Central memory CD8-positive, alpha-beta T cell (primary cell): ENCODE measurements around the gene NUP210.

Experiments used
- ATAC-seq: fragments of 150-1000 bp; cut with Tn5 transposase; replicated peaks from 2 replicates; pipeline ENCODE4 v1.10.0; 2022; ENCODE audit warnings: mild to moderate bottlenecking, moderate FRiP score, moderate number of reproducible peaks; ENCODE audit not compliant: poor library complexity, severe bottlenecking; ENCODE audit errors: extremely low read depth
- DNase-seq, 2 donors: peaks; one replicate each; pipeline ENCODE4 v3.0.0; 2021; ENCODE audit warnings: low spot score in 2 of 2
- H3K27ac Mint-ChIP-seq: one replicate; pipeline ENCODE4 v1.8.0; 2022; ENCODE audit warnings: low read depth, mild to moderate bottlenecking, moderate library complexity, mixed read lengths
- H3K27me3 Mint-ChIP-seq: one replicate; pipeline ENCODE4 v1.8.0; 2022; ENCODE audit warnings: mixed read lengths
- H3K36me3 Mint-ChIP-seq: one replicate; pipeline ENCODE4 v1.8.0; 2022; ENCODE audit warnings: mild to moderate bottlenecking, moderate library complexity, mixed read lengths; ENCODE audit not compliant: insufficient read depth
- H3K4me1 Mint-ChIP-seq: one replicate; pipeline ENCODE4 v1.8.0; 2022; ENCODE audit warnings: mixed read lengths
- H3K4me3 Mint-ChIP-seq: one replicate; pipeline ENCODE4 v1.8.0; 2022; ENCODE audit warnings: mild to moderate bottlenecking, moderate library complexity, mixed read lengths
- H3K9me3 Mint-ChIP-seq: one replicate; pipeline ENCODE4 v1.8.0; 2022; ENCODE audit warnings: mixed read lengths

The NUP210 gene

DNA sequence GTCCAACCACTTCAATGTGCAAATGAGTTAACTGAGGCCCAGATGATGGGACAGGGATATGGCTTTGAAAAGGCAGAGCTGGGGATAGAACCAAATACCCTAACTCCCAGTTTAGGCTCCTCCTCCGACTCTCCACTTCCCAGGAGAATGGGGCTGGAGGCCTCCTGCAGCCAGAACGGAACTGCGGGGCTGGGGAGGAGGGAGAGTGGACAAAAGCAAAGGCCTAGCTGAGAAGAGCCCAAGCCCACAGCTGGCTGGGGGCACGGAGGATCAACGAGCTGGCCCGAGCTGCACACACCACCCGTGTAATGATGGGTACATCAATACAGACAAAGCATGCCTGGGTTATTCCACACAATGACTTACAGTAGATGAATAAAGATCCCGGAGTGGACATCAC, 74.8 kb downstream of the NUP210 start:
- peak overlapping the region; percentile 71 for H3K27ac Mint-ChIP-seq
- no peaks in the 10 kb centered on the region for H3K9me3 Mint-ChIP-seq
- H3K27me3 Mint-ChIP-seq, result no peaks in the 10 kb centered on the region
- DNase-seq (no peak), ATAC-seq (no peak)
- H3K4me1 Mint-ChIP-seq, result peaks cover 48% of the 10 kb centered on the region
- peaks cover 43% of the 10 kb centered on the region for H3K36me3 Mint-ChIP-seq
- H3K4me3 Mint-ChIP-seq, result no peak overlapping the region

DNA sequence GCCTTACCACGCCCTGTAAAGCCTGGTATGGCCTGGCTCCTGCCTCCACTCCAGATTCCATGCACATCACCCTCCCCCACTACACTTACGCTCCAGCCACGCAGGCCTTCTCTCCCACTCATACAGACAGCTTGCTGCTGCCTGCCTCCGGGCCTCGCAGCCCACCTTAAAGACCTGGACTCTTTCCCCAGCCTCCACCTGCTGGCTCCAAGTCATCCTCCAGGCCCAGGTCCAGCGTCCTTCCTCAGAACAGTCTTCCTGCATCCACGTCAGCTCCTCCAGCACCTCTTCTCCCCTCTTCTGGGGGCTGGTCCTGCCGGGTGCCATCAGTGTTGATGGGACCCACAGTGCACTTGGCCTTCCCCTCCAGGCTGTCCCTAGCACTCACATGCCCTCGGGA, 75.5 kb downstream of the NUP210 start:
- H3K27me3 Mint-ChIP-seq, result no peaks in the 10 kb centered on the region
- no peak for ATAC-seq
- H3K27ac Mint-ChIP-seq, result peak overlapping the region; percentile 71
- peaks cover 46% of the 10 kb centered on the region for H3K4me1 Mint-ChIP-seq
- H3K4me3 Mint-ChIP-seq, result no peak overlapping the region
- peaks cover 40% of the 10 kb centered on the region for H3K36me3 Mint-ChIP-seq
- no peak for DNase-seq
- no peaks in the 10 kb centered on the region for H3K9me3 Mint-ChIP-seq

DNA sequence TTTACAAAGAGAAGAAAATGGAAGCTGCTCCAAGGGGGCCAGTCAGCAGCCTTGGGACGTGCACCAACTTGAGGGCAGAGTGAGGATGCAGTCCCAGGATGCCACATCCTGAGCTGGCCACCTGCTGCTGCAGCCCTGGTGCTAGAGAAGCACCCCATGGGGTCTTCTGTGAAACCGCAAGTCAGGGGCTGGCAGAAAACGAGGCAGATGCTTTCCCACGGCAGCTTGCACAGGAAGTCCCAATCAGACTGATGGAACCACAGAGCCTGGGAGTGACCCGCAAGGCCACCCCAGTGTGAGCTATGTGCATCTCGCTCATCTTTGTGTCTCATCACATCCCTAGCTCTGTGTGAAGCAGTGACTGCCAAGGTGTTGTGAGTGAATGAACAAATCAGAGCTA, 76.5 kb downstream of the NUP210 start:
- Mint-ChIP-seq H3K27ac (no peak overlapping the region), H3K4me1 (peaks cover 42% of the 10 kb centered on the region)

DNA sequence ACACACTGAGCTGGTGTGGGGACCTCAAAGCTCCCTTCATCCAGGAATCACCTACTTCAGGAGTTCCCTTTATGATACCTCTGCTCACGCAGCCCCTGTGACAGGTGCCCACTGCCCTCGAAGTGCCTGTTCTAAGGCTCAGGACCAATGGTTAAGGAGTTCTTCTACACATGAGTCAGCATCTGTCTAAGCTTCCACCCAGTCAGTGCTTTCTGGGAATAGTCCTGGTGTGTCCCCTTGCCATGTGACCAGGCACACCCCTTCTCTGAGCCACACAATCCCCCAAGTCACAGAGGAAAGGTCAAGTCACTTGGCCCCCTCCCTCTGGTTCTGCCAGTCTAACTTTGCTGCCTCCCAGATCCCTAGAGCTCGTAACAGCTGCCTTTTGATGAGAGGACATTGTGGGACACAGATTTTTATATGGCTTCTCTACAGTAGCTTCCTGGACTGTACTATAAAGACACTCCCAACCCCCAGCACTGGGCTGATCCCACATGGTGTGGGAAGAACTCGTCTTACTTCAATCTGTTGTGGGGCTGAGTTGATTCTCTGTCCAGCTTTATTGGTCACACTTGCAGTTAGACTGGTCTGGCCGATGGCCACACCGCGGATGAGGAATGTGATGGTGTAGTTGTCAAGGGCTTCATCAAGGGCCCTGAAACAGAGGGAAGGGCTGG, 78.8 kb downstream of the NUP210 start:
- H3K27ac Mint-ChIP-seq, result no peak overlapping the region
- peaks cover 44% of the 10 kb centered on the region for H3K36me3 Mint-ChIP-seq
- no peak for ATAC-seq
- DNase-seq, result no peak
- H3K4me1 Mint-ChIP-seq, result peaks cover 46% of the 10 kb centered on the region
- no peak overlapping the region for H3K4me3 Mint-ChIP-seq
- H3K27me3 Mint-ChIP-seq, result no peaks in the 10 kb centered on the region
- H3K9me3 Mint-ChIP-seq, result no peaks in the 10 kb centered on the region

More for the DNA sequence above, 76.5 kb downstream of the NUP210 start:
- ATAC-seq (peak; percentile 22), DNase-seq (no peak)
- Mint-ChIP-seq H3K9me3 (no peaks in the 10 kb centered on the region), H3K36me3 (peaks cover 43% of the 10 kb centered on the region), H3K27me3 (no peaks in the 10 kb centered on the region), H3K4me3 (peak overlapping the region; percentile 16)

DNA sequence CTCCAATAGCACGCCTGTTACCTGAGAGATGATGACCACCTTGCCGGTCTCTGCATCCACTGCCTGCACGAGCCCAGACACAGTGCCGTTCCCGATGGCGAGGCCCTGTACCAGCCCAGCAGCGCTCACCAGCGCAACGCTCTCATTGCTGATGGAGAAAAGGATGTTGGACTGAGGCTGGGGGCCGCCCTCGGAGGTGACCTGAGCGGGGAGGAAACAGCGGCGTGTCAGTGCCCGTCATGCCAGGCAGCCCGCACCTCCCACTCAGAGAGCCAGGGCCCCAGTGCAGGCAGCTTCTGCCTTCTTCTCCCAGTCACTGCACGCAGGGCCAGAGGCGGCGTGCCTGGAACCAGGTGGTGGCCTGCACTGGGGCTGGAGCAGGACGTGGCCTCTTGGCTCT, 80.3 kb downstream of the NUP210 start:
- ATAC-seq (no peak), DNase-seq (no peak)
- peaks cover 41% of the 10 kb centered on the region for H3K4me1 Mint-ChIP-seq
- no peak overlapping the region for H3K27ac Mint-ChIP-seq
- H3K36me3 Mint-ChIP-seq, result peaks cover 46% of the 10 kb centered on the region
- H3K4me3 Mint-ChIP-seq, result no peak overlapping the region
- no peaks in the 10 kb centered on the region for H3K9me3 Mint-ChIP-seq
- no peaks in the 10 kb centered on the region for H3K27me3 Mint-ChIP-seq

DNA sequence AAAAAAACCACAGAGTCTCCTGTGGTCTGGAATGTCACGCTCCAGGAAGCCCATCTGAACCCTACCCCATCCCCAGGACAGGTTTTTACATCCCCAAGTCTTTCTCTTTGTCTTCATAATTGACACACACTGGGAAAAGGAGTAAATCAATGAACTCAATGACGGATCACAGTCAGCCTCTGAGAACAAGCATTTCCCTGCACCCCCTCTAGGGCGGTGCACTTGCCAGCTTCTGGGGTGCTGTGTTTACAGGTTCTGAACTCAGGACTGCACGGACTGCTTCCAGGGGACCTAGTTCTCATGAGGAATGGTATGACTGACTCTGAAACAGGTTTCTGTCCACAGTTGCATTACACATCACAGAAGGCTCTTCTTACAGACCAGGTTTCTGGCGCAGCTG, 81.1 kb downstream of the NUP210 start:
- peaks cover 46% of the 10 kb centered on the region for H3K36me3 Mint-ChIP-seq
- H3K4me1 Mint-ChIP-seq, result peaks cover 33% of the 10 kb centered on the region
- ATAC-seq, result no peak
- no peak for DNase-seq
- H3K4me3 Mint-ChIP-seq, result no peak overlapping the region
- no peaks in the 10 kb centered on the region for H3K27me3 Mint-ChIP-seq
- H3K27ac Mint-ChIP-seq, result peak overlapping the region; percentile 77
- H3K9me3 Mint-ChIP-seq, result no peaks in the 10 kb centered on the region

DNA sequence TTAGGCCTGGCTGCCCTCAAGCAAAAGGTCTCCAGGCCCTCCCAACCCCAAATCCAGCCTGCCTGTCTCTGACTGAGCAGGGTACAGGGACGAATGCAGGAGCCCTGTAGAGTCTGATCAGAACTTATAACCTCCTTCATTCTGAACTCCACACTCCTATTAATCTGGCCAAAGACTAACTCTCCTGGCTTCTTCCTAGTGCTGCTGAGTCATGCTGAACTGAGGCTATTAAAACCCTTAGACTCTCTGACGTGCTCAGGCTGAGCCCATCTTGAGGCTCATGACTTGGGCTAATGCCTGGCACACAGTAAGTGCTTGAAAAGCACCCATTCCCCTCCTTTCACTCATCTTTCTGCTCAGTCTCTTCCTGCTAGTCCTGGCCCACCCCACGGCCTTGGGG, 81.9 kb downstream of the NUP210 start:
- Mint-ChIP-seq H3K36me3 (peaks cover 44% of the 10 kb centered on the region), H3K27me3 (no peaks in the 10 kb centered on the region), H3K4me3 (no peak overlapping the region), H3K27ac (peak overlapping the region; percentile 77), H3K4me1 (peaks cover 26% of the 10 kb centered on the region), H3K9me3 (no peaks in the 10 kb centered on the region)
- ATAC-seq (no peak), DNase-seq (no peak)

DNA sequence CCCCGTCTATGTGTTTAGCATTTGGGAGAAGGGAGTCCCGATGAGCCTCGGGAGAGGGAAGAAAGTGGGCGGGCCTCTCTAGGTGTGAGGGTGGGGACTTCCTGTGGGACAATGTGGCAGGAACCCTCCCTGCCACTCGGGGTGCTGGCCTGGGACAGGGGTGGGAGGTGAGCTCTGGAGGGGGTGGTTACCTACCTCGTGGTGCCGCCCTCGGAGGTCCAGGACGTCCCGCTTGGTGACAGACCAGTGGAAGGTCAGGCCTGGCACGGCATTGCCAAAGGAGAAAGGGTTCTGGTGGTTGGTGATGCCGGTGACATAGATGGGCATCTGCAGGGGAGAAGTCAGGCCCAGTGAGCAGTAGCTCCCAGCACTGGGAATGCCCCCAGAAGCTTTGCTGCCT, 83.5 kb downstream of the NUP210 start:
- DNase-seq (no peak), ATAC-seq (no peak)
- Mint-ChIP-seq H3K36me3 (peaks cover 41% of the 10 kb centered on the region), H3K4me3 (no peak overlapping the region), H3K27me3 (no peaks in the 10 kb centered on the region), H3K4me1 (peaks cover 32% of the 10 kb centered on the region), H3K9me3 (no peaks in the 10 kb centered on the region), H3K27ac (peak overlapping the region; percentile 90)

DNA sequence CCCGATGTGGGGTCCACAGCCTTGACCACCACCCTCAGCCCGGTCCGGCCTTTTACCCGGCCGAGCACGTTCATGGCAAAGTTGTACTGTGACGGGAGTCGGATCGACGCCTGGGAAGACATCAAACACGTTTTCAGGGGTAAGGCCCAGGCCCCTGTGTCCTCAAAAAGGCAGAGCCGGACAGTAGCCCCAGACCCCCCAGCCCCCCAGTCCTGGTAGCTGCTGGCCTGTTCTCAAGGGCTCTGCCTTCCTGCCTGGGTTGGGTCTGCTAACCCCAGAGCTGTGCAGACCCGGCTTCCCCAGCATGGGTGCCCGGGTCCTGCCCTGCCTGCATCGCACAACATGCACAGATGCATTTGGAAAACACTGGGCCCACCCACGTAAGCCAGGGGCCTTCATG, 84.6 kb downstream of the NUP210 start:
- Mint-ChIP-seq H3K4me3 (no peak overlapping the region), H3K27me3 (no peaks in the 10 kb centered on the region), H3K36me3 (peaks cover 37% of the 10 kb centered on the region), H3K9me3 (no peaks in the 10 kb centered on the region), H3K27ac (peak overlapping the region; percentile 9), H3K4me1 (peaks cover 37% of the 10 kb centered on the region)
- ATAC-seq (no peak), DNase-seq (no peak)

DNA sequence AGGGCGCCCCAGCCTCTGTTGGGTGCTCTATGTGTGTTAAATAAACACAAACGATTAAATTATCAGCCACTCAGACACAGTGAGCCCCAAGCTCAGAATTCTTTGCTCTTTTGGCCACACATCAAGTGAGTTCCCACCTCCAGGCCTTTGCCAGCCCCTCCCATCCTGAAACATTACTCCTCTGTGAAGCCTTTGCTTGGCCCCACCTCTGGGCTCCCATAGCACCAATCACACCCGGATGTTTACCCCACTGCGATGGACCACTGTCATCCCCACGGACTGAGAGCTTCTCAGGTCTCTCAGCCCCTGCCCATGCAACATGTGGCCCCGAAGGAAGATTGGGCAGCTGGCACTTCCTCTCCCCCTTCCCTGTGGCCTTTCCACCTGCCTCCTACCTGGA, 85.1 kb downstream of the NUP210 start:
- Mint-ChIP-seq H3K36me3 (peaks cover 35% of the 10 kb centered on the region), H3K9me3 (no peaks in the 10 kb centered on the region), H3K27me3 (no peaks in the 10 kb centered on the region), H3K4me3 (no peak overlapping the region), H3K4me1 (peaks cover 37% of the 10 kb centered on the region), H3K27ac (peak overlapping the region; percentile 9)
- DNase-seq (no peak), ATAC-seq (no peak)

DNA sequence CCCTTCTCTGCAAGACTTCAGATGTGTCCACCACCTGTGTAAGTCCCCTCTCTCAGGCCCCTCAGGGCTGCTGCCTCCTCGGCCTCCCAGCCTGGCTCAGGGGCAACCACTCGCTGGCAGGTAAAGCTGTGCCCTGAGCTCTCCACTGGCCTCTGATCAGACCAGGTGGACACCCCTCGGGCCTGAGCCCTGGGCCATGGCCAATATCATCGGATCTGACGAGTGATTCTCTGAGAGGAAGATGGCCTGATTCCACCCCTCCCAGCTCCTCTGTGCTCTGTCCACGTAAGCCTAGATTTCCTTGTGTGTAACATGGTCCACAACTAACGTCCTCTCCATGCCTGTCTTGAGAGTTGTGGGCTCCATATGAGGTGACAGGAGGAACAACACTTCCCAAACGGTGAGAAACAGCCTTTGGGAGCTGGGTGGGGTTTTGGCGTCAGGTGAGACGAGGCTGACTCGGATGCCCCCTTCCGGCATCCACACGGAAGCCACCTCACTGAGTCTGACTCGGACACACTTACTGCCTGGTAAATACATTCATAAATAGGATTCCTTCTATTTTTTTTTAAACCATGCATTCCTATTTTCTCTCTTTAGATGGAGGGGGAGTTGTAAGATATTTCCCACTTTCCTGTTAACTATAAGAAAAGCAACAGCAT, 86.8 kb downstream of the NUP210 start:
- ATAC-seq (no peak), DNase-seq (no peak)
- Mint-ChIP-seq H3K27ac (peak overlapping the region; percentile 38), H3K4me3 (no peak overlapping the region), H3K4me1 (peaks cover 33% of the 10 kb centered on the region), H3K9me3 (no peaks in the 10 kb centered on the region), H3K27me3 (no peaks in the 10 kb centered on the region), H3K36me3 (peaks cover 38% of the 10 kb centered on the region)

DNA sequence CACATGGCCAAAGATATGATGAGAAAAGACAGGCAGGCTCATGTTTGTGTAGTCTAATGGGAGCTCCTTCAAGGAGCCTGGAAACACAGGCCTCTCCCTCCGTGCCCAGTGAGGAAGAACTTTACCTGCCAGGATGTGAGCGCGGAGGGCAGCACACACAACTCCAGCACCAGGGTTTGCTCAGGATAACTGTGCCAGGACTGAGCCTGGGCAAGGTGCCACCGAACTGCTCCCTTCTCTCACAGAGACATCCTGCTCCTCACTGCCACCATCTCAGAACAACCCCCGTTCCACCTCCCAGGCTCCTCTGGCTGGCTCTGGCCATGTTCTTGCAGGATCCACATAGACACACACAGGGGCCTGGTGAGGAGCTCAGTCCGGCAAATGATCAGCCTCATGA, 87.4 kb downstream of the NUP210 start:
- ATAC-seq, result no peak

DNA sequence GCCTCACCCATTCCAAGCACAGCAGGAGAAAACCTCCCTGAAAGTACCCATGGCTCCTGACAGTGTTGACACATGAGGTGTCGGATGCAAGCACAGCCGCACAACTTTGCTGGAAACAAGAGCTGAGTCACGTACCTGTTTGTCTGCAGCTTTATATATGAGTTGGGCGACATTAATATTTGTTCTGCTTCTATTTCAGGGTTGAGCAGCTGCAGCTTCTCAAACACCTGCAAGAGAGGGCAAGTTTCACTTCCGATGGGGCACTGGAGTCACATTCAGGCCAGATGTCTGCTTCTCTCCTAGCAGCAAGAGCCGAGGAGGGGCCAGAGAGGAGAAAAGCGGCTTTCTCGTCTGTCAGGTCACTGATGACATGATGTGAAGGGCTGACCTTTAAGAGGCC, 88.0 kb downstream of the NUP210 start:
- ATAC-seq, result no peak
- H3K4me3 Mint-ChIP-seq, result peak overlapping the region; percentile 10
- peaks cover 34% of the 10 kb centered on the region for H3K36me3 Mint-ChIP-seq
- peaks cover 26% of the 10 kb centered on the region for H3K4me1 Mint-ChIP-seq
- DNase-seq, result no peak
- no peaks in the 10 kb centered on the region for H3K9me3 Mint-ChIP-seq
- H3K27me3 Mint-ChIP-seq, result no peaks in the 10 kb centered on the region
- peak overlapping the region; percentile 32 for H3K27ac Mint-ChIP-seq

More for the DNA sequence above, 87.4 kb downstream of the NUP210 start:
- Mint-ChIP-seq H3K9me3 (no peaks in the 10 kb centered on the region), H3K4me1 (peaks cover 31% of the 10 kb centered on the region), H3K27ac (no peak overlapping the region), H3K27me3 (no peaks in the 10 kb centered on the region), H3K4me3 (peak overlapping the region; percentile 10), H3K36me3 (peaks cover 37% of the 10 kb centered on the region)
- no peak for DNase-seq
